OCI-LY3 (cell line): Measurements from ENCODE around the gene ABCB4.

ENCODE experiments used
- EZH2phosphoT487 ChIP-seq: fragments of 200-600 bp; shearing (Covaris generic); IDR thresholded peaks from 2 replicates; pipeline ENCODE4 v1.6.1; 2018; ENCODE audit warnings: antibody characterized with exemption, mixed run types, low read depth
- TF ChIP-seq, protein P1 (sequence below): fragments of 200-600, 300-600 bp; sonication (generic); IDR thresholded peaks from 2 replicates; pipeline ENCODE4 v1.5.1; 2014; ENCODE audit warnings: antibody characterized with exemption, low read length, low read depth

DNA sequence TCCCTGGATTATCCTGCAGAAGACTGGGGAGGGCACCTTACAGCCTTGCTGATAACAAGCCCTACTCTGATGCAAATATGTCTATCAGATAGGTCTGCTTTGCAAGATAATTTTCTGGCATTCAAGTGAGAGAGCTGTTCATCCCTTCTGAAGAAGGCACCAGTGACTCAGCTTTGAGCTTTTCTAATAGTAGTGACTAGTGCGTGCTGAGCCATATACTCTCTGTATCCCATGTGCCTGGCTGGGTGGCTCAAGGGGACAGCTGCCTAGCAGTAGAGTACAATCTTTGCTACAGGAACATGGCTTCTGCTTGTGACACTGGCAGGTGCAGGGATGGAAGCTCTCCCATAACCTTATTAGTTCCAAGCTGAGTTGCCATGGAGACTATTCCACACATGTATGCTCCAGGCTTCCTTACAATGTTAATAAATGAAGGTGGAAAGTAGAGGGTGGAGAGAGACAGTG is 35.0 kb upstream of the ABCB4 start:
- TF ChIP-seq, protein P1, sequence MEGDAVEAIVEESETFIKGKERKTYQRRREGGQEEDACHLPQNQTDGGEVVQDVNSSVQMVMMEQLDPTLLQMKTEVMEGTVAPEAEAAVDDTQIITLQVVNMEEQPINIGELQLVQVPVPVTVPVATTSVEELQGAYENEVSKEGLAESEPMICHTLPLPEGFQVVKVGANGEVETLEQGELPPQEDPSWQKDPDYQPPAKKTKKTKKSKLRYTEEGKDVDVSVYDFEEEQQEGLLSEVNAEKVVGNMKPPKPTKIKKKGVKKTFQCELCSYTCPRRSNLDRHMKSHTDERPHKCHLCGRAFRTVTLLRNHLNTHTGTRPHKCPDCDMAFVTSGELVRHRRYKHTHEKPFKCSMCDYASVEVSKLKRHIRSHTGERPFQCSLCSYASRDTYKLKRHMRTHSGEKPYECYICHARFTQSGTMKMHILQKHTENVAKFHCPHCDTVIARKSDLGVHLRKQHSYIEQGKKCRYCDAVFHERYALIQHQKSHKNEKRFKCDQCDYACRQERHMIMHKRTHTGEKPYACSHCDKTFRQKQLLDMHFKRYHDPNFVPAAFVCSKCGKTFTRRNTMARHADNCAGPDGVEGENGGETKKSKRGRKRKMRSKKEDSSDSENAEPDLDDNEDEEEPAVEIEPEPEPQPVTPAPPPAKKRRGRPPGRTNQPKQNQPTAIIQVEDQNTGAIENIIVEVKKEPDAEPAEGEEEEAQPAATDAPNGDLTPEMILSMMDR: no peak
- TF ChIP-seq EZH2phosphoT487: no peak
